GM21381 (cell line): ENCODE results near the gene ATG7.
"Not testable (repeated sequence)": the region's sequence is repeated elsewhere in the genome, so short reads cannot be mapped to it uniquely, and the experiment has no call there.

Experiments used
- ATAC-seq: cut with Tn5 transposase; IDR thresholded peaks from one replicate; pipeline ENCODE4 v1.9.1; 2021; ENCODE audit warnings: mild to moderate bottlenecking, moderate library complexity; ENCODE audit not compliant: unreplicated experiment

Gene ATG7

GRCh38 chr3:11494131-11494916 lies 222.1 kb downstream of the ATG7 start:
- ATAC-seq: no peak

- ATAC-seq: no peak
These were observed 223.9 kb downstream of the ATG7 start for GRCh38 chr3:11495948-11496557.

DNA sequence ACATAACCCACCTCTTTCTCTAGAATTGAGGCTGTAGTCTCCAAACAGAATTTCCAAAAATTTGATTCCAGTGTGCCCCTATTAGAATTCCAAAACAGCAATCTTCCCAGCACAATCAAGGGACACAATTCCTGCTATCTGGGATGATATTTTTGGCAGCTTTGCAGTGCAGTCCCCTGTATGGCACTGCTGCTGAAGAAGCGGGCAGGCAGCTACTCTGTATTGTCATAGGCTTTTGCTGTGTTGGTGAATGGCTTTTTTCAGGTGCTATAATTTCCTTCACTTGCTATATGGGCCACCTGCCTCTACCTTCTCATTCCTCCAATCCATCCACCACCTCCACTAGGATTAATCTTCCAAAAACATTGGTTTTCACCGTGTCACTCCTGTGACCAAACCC lies 226.0 kb downstream of the ATG7 start:
- ATAC-seq: no peak

GRCh38 chr3:11498646-11499045 lies 226.4 kb downstream of the ATG7 start:
- no peak for ATAC-seq

- no peak for ATAC-seq
These were observed 226.9 kb downstream of the ATG7 start for GRCh38 chr3:11499144-11499543.

DNA sequence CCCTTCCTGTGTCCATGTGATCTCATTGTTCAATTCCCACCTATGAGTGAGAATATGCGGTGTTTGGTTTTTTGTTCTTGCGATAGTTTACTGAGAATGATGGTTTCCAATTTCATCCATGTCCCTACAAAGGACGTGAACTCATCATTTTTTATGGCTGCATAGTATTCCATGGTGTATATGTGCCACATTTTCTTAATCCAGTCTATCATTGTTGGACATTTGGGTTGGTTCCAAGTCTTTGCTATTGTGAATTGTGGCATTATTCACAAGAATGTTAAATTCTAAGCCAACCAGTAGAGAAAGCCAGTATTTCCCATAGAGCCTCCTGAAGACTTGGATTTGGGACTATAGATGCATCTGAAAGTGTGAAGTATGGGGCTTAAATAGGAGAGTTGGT lies 230.2 kb downstream of the ATG7 start:
- ATAC-seq: not testable (repeated sequence)

DNA sequence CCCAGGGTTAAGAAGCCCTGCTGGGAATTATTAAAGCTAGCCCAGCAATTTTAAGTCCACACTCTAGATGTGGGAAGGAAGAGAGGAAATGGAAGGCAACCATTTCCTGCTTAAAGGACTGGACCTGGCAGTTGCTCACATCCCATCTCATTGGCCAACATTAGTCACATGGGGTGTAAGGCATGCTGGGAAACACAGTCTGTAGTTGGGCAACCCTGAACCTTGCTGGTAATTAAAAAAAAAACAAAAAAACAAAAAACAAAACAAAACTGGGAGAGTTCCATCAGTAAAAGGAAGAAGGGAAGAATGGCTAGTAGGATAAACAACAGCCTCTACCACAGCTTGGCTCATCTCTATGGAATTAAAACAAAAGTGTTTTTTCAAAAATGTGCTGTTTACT lies 235.5 kb downstream of the ATG7 start:
- no peak for ATAC-seq

- ATAC-seq: no peak
These were observed 236.4 kb downstream of the ATG7 start for GRCh38 chr3:11508346-11509172.

DNA sequence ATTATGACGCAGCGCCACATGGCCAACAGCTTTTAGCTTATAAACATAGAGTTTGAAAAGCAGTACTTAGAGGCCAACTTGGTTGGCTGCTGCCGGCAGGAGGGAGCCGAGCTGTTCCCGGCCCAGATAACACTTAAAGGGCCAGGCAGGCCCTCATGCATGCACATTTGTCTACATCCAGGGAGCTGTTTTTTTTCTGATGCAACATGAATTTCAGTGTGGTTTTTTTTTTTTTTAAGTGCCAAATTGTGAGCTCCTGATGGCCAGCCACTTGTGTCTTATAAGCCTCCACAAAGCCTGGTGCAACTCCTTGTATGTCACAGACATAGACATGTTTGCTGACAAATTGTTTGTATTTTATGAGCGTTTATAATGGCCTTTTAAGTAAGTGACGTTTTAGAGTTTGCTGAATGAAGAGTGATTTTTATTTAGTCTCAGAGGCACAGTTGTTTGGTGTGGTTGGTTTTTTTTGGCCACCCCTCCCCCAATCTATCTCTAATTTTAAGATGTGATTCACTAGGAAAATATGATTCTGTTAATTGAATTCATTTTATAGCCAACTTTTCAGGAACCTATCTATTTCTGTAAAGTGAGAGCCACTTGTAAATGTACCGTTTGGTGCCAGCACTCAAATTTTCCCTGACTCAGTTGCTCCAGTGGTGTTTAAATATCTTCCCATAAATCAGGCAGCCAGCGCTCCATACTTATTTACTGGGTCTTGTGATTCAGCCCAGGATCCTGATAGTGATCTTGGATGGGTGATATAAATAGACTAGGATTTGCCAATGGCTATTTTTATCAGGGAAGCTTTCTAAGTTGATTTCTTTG lies 237.2 kb downstream of the ATG7 start:
- ATAC-seq: no peak

- no peak for ATAC-seq
These were observed 237.8 kb downstream of the ATG7 start for GRCh38 chr3:11510001-11510340.

DNA sequence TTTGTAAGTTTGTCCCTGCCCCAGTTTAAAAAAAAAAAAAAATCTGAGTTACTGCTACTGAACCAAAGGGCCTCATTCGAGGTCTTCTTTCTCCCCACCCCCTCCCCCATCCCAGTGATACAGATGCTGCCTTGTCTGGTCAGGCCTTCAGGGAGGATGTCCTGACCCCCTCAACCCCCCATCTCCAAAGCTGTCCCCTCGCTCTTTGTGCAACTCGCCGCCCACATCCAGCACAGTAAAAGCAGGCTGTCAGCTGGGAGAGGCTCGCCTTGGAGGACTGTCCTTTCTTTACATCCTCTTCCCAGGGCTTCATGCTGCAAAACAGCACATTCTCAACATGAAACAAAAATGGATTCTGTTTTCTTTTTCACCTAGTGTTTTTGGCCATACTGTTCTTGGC lies 238.2 kb downstream of the ATG7 start:
- no peak for ATAC-seq

- ATAC-seq: not testable (repeated sequence)
These were observed 239.4 kb downstream of the ATG7 start for GRCh38 chr3:11511606-11512005.

GRCh38 chr3:11513125-11513816 lies 241.1 kb downstream of the ATG7 start:
- not testable (repeated sequence) for ATAC-seq

GRCh38 chr3:11513817-11514135 lies 241.6 kb downstream of the ATG7 start:
- ATAC-seq: no peak

DNA sequence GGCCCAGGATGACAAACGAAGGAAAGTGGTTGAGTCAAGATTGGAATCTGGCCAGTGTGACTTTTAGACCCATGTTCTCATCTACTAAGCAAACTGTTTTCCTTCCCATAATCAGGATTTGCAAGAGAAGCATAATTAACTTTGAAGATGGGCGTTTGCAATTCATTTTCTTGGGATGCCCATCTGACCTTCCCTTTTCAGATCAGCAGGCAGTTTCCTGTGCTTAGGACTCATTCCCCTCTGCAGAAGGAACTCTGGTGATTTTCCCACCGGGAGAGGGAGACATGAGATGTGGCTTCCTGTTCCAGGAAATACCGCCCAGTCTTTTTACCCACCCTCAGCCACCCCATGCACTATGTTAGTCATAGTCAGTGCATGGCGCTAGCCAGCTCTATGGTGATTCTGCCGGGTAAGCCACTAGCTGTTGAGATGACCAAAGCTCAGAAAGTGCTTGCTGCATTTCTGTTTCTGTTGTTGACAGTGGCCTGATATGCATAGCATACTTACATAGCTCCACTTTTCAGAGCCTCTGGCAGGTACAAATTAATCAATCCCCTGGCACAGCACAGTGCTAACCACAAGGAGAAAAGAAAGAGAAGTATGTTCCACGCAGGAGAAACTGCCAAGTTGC lies 242.1 kb downstream of the ATG7 start:
- ATAC-seq: no peak

- no peak for ATAC-seq
These were observed 245.4 kb downstream of the ATG7 start for GRCh38 chr3:11517601-11518000.

- no peak for ATAC-seq
These were observed 249.0 kb downstream of the ATG7 start for GRCh38 chr3:11521167-11521566.

DNA sequence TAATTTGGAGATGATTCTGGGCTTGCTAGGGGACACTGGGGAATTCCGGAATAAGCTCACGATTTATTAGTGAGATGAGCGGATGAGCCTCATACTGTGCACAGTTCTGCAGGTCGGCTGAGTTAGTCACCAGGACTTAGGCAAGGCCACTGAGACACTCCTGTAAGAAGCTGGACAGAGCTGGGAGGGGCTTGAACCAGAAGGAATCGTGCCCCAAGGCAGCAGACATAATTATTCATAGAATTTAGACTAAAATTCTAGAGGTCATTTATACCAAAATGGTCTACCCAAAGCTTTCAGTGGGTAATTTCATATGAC lies 250.2 kb downstream of the ATG7 start:
- ATAC-seq: no peak

DNA sequence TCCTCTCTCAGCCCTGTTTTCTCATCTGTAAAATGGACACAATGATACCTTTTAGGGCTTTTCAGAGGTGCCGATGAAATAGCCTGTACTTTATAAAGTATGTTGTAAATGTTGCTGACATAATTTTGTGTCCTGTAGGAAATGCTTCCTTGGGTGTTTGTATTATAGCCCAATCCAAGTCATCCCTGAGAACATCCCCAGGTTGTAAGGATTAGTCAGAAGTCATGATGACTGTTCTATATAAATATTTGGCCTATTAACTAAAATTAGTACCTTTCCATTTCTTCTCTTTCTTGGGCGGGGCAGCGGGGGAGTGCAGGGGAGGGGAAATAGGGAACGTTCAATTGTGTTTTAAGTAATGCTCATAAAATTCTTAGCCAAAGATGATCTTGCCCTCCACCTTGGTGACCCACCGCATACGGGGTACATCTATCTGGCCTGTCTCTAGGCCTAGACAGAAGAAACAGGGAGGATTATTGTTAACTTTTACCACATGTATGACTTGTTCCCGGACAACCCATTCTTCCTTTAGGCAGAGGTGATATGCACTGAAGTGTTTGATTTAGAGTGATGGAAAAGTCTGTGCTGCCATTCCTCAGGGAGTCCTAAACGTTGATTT lies 250.9 kb downstream of the ATG7 start:
- ATAC-seq: no peak

- no peak for ATAC-seq
These were observed 251.4 kb downstream of the ATG7 start for GRCh38 chr3:11523572-11524101.
